Activated effector memory CD4-positive, alpha-beta T cell treated with anti-CD3 and anti-CD28 coated beads, Interleukin-2, amount 50 U/mL, for 16 hours (primary cell): ENCODE measurements around the gene SNAPC2.
"Not testable (repeated sequence)": the region's sequence is repeated elsewhere in the genome, so short reads cannot be mapped to it uniquely, and the experiment has no call there.

Experiments used
- DNase-seq: peaks from one replicate; pipeline ENCODE4 v3.0.0-alpha.2; 2020

The SNAPC2 gene

DNA sequence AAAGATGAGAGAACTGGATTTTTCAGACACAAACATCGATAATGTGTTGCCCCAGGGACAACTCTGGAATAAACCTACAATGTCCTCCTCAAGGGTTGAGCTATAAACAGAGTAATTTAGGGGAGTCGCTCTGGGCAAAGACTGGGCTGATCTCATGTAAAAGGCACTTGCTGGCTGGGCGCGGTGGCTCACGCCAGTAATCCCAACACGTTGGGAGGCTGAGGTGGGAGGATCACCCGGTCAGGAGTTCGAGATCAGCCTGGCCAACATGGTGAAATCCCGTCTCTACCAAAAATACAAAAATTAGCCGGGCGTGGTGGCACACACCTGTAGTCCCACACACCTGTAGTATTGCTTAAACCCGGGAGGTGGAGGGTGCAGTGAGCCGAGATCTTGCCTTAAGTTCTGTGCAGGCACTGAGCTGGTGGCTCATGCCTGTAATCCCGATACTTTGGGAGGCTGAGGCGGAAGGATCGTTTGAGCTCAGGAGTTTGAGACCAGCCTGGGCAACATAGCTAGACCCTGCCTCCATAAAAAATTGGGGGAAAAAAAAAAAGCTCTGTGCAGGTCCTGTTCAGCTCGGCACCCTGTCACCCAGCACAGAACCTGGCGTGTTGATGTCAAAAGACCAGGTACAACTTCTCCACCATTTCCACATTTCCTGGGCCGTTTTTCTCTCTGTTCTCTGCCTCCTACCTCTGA lies 21.9 kb downstream of the SNAPC2 start:
- DNase-seq, result no peak

DNA sequence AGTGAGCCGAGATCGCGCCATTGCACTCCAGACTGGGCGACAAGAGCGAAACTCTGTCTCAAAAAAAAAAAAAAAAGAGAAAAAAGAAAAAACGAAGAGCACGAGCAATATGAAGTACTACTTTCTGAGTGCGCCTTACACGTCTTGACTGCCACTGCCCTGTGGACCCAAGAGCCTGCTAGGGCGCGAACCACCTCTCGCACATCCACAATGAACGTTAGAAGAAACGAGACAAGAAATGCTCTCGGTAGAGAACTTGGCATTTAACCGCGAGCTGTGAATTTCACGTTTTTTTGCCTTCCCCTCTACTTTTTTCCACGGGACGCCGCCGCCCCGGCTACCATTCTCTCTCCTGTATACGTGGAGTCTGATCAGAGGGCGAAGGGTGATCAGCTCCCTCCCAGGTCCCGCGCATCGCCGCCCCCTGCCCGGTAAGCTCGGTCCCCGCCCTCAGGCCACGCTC lies 22.9 kb downstream of the SNAPC2 start:
- no peak for DNase-seq

DNA sequence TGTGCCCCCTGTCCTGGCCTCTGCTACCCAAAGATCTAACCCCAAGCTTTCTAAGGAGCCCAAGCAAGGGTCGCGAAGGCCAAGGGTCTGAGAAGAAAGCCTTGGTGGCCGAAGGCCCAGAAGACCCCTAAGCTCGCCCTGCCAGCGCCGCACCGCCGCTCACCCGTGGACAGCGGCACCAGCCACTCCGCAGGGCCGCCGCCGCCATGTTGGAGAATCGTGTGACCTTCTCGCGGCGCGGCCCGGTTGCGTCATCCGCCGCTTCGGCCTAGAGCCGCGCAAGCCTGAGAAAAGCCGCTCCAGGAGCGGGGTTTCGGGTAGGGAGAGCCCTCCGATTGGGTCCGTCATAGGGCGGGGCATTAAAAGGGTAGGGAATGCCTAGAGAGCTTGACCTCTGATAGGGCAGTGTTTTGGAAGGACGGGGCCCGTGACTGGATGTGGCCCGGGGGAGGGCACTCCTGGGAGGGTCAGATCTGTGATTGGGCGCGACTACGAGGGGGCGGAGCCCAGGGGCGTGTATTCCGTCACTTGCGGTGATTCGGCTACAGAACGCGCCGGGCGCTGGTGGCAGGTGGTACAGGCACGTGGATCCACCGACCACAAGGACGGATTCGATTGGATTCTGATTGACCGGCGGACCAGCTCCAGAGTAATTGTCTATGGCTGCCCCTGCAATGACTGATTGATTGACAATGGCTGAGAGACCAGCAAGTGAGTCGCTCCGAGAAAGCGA lies 23.5 kb downstream of the SNAPC2 start, which contains the start of gene TIMM44:
TSS of gene TIMM44 (minus strand) at position 223 of the 733 bp plus-strand sequence. CDS start at position 208, 15 bp downstream.
- DNase-seq, result peak; percentile 100

DNA sequence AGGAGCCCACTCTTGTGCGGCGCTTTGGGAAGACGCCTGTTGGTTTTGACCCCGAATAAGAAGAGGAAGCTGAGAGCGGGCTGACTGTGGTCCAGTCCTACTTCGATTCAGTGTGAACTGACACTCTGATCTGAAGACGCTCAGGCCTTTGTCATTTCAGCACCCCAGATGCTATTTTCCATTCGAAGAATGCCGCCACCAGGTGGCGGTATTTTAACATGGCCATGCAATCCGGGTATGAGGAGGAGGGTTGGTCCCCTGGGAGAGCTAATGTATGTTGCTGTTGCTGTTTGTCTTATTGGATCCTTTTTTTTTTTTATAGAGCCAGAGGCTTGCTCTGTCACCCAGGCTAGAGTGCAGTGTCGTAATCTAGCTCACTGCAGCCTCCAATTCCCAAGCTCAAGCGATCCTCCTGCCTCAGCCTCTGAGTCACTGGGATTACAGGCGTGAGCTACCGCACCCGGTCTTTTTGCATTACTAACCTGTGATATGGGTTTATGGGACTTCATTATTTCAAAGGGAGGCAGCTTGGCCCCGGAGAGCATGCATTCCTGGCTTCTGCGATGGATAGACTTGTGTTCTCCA lies 24.1 kb downstream of the SNAPC2 start:
- peak; percentile 95 for DNase-seq

DNA sequence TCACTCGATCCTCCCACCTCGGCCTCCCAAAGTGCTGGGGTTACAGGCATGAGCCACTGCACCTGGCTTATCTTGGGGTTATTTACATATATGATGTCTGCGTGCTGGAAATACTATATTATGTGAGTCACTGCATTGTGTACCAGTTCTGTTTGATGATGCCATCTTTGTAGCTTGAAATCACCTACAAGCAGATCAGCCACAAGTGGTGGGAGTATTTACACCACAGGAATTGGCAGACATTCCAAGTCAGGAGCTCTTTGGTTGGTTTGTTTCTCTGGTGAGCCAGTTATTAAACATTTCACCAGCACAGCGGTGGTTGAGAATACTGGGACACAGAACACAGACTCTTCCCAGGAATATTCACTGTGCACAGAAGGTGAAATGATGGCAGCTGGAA lies 27.8 kb downstream of the SNAPC2 start:
- DNase-seq, result no peak

DNA sequence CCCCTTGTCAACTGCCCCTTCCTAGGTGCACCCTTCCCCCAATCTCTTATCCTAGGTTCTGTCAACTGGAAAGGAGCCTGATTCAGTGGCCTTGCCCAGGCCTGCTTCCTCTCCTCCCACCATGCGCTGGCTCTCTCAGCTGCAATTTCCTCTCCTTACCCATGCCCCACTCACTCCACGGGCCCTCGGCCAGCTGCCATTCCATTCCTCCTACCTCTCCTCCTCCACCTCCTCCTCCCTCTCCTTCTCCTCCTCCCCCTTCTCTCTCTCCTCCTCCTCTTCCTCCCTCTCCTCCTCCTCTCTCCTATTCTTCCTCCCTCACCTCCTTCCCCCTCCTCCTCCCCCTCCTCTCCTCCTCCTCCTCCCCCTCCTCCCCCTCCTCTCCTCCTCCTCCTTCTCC lies 32.9 kb downstream of the SNAPC2 start:
- DNase-seq, result no peak

DNA sequence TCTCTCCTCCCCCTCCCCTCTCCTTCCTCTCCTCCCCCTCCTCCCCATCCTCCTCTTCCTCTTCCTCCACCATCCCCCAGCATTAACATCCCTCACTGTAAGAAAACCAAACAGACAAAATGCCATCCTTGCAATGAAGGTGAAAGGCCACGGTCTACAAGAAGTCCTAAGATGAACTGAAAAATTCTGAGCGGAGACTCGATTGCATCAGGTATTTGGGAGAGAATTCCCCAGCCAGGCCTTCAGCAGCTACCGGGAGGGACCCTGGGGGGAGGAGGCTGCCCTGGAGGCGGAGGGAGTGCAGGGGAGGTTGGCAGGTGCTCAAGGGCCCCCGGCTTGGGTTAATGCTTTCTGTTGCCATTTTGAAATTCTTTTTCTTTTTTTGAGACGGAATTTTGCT lies 33.4 kb downstream of the SNAPC2 start:
- no peak for DNase-seq

DNA sequence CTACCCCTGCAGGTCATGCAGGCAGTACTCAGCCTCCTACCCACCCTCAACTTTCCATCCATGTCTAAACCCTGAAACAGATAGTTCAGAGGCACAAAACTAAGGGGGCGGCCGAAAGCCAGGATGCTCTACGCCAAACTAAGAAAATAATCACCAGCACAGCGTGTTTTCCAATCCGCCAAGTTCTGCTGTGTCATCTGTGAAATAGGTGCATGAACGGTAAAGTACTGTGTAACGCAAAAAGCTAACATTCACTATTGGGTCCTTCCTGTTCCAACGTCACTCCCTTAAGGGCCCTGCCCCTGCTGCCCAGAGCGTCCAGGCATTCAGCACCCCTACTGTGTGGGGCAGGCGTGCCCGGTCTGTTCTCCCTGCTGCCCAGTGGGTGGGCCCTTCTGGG lies 35.6 kb downstream of the SNAPC2 start:
- DNase-seq, result no peak

DNA sequence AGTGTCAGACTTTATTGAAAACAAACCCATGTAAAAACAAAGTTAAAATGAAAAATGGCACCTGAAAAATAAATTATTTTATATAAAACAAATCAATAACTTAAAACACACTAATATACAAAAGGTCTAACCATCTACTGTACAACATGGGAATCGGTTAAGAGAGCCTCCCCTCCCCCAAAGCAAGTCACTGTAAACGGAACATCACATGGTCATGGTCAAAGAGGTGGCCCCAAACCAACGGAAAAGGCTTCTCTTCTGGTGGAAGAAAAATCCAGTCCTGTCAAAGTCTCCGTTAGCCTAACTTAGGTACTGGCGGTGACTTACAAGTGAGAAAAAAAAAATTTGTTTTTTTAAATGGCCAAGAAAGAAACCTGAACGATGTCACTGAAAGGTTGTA lies 39.1 kb downstream of the SNAPC2 start:
- no peak for DNase-seq

DNA sequence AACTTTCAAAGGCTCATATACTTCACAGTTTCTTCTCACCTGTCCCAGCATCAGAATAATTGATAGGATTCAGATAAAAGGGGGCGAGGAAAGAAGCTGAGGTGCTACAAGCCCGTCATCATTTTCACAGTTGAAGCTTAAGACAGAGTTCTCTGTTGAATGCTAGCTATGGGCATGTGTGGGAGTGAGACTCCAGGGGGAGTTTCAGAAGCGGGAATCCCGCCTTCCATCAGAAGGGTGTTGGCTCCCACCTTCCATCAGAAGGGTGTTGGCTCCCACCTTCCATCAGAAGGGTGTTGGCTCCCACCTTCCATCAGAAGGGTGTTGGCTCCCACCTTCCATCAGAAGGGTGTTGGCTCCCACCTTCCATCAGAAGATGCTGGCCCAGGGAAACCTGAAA lies 40.9 kb downstream of the SNAPC2 start:
- DNase-seq, result not testable (repeated sequence)

DNA sequence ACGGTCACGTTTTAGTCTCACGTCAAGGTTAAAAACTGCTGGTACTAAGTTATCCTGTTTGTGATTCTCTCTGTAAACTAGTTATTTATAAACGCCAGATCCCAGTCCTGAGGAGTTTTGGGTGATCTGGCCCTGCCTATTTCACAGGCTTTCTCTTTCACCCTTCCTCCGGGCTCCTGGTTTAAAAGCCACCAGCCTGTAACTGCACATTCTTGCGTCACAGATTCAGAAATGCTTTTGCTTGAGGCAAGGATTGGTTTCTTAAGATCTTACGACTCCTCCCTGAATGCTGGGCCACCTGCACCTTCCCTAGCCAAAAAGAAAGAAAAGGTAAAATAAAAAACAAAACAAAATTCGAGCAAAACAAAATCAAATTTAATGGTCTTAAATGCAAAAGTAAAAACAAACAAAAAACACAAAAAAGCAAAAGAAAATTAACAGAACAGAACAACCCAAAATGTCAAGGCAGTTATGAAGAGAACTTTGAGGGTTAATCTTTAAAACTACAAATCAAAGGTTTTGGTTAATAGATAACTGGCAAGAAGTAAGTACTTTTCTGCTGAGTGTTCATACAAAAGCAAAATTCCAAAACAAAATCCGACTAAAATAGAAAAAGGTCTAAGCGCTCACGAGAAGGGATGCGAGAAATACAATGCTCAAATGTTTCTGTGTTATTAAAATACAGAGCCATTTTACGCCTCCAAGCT lies 41.9 kb downstream of the SNAPC2 start:
- no peak for DNase-seq

DNA sequence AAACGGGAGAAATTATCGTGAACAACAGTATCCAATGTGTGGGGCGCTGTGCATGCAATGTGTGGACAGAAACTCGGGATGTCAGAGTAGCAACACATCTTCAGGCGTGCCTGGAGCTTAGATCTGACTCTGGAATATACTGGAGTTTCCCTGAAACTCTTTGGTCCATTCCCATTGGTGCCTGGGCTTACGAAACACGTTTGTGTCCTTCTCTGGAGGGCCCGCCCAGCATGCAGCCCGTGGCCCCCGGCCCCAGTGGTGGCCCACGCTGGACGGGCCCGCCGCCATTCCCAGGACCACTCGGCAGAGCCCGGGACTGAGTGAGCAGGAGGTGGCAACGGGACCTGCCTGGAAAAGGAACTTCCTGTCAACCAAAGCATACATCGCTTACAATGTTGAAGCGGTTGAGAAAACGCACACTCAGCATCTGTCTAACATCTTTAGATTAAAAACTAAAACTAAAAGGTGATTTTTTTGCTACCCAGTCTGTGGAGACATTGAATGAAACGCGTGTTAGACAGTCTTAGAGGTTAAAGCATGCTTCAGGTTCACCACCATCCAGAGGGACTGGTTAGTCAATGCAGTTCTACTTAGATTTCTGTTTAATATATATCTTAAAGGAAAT lies 42.6 kb downstream of the SNAPC2 start:
- no peak for DNase-seq

DNA sequence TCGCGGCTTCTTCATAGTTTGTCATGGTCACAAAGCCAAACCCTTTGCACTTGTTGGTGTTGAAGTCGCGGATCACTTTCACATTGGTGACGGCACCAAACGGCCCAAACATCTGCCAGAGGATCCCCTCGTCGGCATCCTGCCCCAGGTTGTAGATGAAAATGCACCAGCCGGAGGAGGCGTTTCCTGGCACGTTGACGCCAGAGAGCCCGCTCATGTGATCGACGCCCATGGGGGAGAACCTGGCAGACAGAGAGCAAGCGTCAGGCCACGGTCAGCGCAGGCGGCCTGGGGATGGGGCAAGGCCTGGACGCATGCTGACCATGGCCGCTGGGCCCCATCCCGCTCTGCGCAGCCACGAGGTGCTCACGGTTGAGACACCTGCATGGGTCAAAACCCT lies 43.4 kb downstream of the SNAPC2 start:
- no peak for DNase-seq

DNA sequence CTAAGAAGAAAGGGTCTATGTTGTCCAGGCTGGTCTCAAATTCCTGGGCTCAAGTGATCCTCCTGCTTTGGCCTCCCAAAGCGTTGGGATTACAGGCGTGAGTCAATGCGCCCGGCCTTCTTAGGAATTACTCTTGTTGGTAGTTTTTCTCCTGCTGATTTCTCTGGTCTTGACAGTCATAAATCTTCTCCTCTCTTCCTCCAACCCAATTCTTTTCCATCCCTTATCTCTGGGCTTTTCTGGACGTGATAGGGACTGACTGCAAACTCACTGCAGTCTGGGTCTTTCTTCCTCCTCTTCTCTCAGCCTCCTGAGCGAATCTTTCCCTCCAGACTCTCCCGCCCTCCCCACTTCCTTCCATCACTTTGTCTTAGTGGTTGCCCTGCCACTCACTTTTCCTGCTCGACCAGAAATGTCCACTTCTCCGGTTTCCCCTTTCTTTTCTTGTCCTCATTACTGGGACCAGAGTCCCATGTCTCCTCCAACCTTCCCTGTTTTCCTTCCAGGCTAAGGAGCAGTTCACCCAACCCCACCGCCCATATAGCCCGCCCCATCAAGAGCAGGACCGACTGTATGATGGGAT lies 45.2 kb downstream of the SNAPC2 start:
- no peak for DNase-seq

DNA sequence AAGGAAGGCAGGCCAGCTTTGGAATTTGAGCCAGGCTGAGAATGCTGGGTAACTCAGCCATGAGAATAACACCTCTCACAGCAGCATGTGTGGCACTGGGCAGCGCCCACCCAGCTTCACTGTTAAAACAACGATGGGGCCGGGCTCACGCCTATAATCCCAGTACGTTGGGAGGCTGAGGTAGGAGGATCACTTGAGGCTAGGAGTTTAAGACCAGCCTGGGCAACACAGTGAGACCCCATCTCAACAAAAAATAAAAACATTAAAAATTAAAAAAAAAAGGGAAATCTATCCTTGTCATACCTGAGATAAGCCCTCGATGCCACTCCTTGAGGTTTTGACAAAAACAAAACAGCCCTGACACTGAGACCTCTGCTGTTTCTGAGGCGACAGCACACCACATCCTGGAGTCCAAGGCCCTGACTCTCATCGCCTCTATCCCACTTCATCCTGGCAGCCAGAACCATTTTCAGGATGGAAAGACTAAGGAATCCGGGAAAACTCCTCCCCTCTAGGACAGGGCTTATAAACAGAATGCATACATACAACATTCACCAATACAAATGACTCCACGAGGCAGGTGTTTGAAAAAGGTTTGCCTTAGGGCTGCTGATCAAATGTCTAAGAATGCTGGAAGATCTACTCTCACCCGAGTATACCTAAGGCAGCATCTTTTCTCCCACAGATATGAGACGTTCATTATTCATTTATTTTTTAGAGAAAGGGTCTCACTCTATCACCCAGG lies 46.0 kb downstream of the SNAPC2 start:
- no peak for DNase-seq

DNA sequence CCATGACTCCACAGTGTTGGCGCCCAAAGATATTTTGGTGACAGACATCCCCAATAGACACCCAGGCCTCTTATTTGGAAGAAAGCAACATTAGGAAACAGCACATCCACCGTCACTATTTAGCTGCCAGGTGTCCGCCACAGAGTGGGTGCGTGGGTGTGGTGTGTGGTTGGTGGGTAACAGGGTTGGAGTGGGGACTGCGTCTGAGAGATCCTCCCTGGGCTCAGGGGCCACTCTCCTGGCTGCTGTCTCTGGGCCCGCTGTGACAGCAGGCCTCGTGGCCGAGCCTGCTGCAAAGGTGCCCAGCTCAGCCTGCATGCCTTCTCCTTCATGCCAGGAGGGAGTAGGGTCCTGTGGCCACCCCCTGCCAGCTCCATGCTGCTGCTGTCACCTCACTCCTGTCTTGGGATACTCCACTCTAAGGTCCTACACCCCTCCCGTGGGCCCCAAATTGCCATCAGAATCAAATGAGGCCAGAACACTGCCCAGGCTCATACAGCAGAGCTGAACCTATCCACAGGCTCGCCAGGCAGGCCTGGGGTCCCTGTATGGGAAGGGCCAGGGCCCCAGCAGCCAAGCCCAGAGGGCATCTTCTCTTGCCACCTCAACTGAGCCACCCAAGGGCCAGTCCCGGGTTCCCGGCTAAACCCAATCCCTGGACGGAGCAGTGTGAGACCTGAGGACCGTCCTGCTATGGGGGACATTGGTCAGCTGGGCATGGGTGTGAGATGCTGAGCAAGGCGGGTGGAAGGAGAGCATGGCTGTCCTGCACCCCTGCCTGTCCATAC lies 48.1 kb downstream of the SNAPC2 start:
- DNase-seq, result no peak

DNA sequence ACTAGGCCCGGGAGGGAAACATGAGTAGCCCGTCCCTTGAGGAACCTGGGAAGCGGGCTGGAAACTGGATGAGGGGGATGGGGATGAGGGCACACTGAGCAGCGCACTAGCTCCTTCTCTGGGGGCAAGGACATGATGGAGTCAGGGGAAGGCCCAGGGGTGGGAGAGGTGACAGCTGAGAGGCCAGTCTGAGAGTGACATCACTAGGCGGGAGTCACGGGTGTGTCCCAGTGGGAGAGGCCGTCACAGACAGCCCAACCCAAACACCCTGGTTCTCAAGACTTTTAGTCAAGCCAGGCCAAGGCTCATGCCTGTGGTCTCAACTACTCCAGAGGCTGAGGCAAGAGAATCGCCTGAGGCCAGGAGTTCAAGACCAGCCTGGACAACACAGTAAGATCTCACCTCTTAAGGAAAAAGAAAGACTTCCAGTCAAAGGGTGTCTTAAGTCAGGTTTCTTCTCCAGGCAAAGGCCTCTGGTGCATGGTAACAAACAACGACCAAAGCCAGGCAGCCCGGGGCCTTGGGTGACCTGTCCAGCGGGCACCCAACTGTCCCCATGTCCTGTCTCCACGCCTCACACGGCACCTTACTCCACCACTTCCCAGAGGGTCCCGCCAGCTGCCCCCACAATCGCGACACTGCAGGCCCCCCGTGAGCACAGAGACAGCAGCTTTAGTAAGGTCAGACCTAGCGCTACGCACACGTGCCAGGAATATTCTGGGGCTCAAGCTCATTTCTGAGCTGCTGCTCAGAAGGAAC lies 48.8 kb downstream of the SNAPC2 start:
- no peak for DNase-seq

DNA sequence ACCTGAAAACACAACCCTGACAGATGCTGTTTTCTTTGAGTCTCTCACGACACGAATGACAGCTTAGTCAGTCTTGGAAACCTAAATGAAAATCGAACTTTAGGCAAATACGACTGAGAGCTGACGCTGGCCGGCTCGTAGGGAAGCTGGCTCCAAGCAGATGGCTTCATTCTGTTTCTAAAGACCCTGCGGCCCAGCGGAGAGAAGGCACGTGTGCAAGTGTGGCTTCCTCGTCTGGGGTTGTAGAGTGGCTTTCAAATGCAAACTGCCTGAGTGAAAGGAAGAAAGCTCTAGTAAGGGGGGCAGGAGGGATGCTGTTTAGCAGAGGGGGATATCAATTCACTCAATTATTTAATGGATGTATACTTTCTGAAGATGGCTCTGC lies 49.4 kb downstream of the SNAPC2 start:
- DNase-seq, result no peak

DNA sequence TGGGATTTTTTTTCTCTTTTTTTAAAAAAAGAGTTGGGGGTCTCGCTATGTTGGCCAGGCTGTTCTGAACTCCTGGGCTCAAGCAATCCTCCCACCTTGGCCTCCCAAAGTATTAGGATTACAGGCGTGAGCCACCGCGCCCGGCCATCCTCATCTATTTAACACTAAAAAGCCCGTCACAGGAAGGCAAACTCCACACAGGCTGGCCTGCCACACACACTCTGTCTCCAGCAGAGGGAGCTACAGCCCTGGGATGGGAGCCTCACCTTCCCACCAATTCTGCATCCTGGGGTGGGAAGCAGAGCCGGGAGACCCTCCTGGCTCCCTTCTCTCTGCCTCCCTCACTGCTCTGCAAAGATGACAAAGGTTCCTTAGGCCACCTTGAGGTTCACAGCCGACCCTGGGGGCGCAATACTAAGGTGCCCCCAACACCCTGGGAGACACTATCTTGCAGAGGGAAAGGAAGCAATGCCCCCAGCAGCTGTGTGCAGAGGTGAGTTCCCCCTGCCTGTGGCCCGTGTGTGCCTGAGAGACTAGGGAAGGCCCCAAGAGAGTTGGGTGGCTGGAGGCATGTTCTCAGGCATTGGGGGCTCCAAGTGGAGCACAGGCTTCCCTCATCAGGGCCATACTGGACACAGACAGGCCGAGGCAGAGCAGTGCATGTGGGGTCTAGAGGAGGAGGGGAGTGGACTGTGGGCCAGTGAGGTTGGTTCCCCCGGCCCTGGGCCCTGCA lies 50.7 kb downstream of the SNAPC2 start:
- DNase-seq, result no peak
